ENCODE data around the gene ERICH6.
A peak's percentile ranks its signal among the peaks of the same experiment; 100 is the strongest.

The ERICH6 gene

GRCh38 chr3:150703299-150703755, 393 bp downstream of the ERICH6 start:
- Mint-ChIP-seq H3K27ac (peak overlapping the region; percentile 89 to 95 (median 93)), H3K4me1 (no peaks in the 10 kb centered on the region), H3K36me3 (ENCODE audit: low read depth) (peaks cover 13% of the 10 kb centered on the region), H3K27me3 (ENCODE audit: low read depth) (no peaks in the 10 kb centered on the region), H3K9me3 (peaks cover 4% of the 10 kb centered on the region), H3K4me3 (peak overlapping the region; percentile 94 to 97 (median 94))
- TF ChIP-seq CTCF (IDR thresholded peaks at IDR 0.05; ENCODE audit: unreplicated experiment in 3 of 3), result no peak

- H3K36me3 Mint-ChIP-seq (ENCODE audit: low read depth), result no peaks in the 10 kb centered on the region
Measured at GRCh38 chr3:150699068-150699639, 4.6 kb downstream of the ERICH6 start.

GRCh38 chr3:150697646-150698045, 6.1 kb downstream of the ERICH6 start:
- H3K27ac Mint-ChIP-seq, result no peak overlapping the region

More at GRCh38 chr3:150699068-150699639, 4.6 kb downstream of the ERICH6 start:
- no peak overlapping the region for H3K27ac Mint-ChIP-seq
- no peaks in the 10 kb centered on the region for H3K27me3 Mint-ChIP-seq (ENCODE audit: low read depth)
- no peak overlapping the region for H3K4me3 Mint-ChIP-seq
- H3K9me3 Mint-ChIP-seq, result peaks cover 9% of the 10 kb centered on the region
- no peak for TF ChIP-seq CTCF (IDR thresholded peaks at IDR 0.05; ENCODE audit: unreplicated experiment in 3 of 3)
- no peaks in the 10 kb centered on the region for H3K4me1 Mint-ChIP-seq

GRCh38 chr3:150691414-150692040, 12.2 kb downstream of the ERICH6 start:
- H3K36me3 Mint-ChIP-seq (ENCODE audit: low read depth), result no peaks in the 10 kb centered on the region
- no peak for TF ChIP-seq CTCF (IDR thresholded peaks at IDR 0.05; ENCODE audit: unreplicated experiment in 3 of 3)
- H3K9me3 Mint-ChIP-seq, result peaks cover 19% of the 10 kb centered on the region
- H3K4me3 Mint-ChIP-seq, result no peak overlapping the region
- H3K4me1 Mint-ChIP-seq, result no peaks in the 10 kb centered on the region
- H3K27ac Mint-ChIP-seq, result no peak overlapping the region
- H3K27me3 Mint-ChIP-seq (ENCODE audit: low read depth), result no peaks in the 10 kb centered on the region

More at GRCh38 chr3:150697646-150698045, 6.1 kb downstream of the ERICH6 start:
- H3K27me3 Mint-ChIP-seq (ENCODE audit: low read depth), result no peaks in the 10 kb centered on the region
- TF ChIP-seq CTCF (IDR thresholded peaks at IDR 0.05; ENCODE audit: unreplicated experiment in 3 of 3), result no peak
- no peaks in the 10 kb centered on the region for H3K4me1 Mint-ChIP-seq
- peaks cover 12% of the 10 kb centered on the region for H3K9me3 Mint-ChIP-seq
- no peak overlapping the region for H3K4me3 Mint-ChIP-seq
- H3K36me3 Mint-ChIP-seq (ENCODE audit: low read depth), result no peaks in the 10 kb centered on the region

GRCh38 chr3:150687613-150688012, 16.1 kb downstream of the ERICH6 start:
- no peak overlapping the region for H3K27ac Mint-ChIP-seq

More at GRCh38 chr3:150687613-150688012, 16.1 kb downstream of the ERICH6 start:
- Mint-ChIP-seq H3K4me3 (no peak overlapping the region), H3K36me3 (ENCODE audit: low read depth) (no peaks in the 10 kb centered on the region), H3K4me1 (no peaks in the 10 kb centered on the region), H3K9me3 (peaks cover 7% of the 10 kb centered on the region), H3K27me3 (ENCODE audit: low read depth) (no peaks in the 10 kb centered on the region)
- no peak for TF ChIP-seq CTCF (IDR thresholded peaks at IDR 0.05; ENCODE audit: unreplicated experiment in 3 of 3)

Data from nephron (organoid).